NCI-H748 (cell line): ENCODE data around the gene GNL1.

Experiments used
- DNase-seq: peaks from one replicate; lab custom pipeline; 2025; ENCODE audit not compliant: unreplicated experiment; lab: John Stamatoyannopoulos, UW

The GNL1 gene

GRCh38 chr6:30556066-30556905, at the start of gene GNL1:
TSS of gene GNL1 (minus strand) at chr6:30556489. CDS start at chr6:30556203, 286 bp downstream.
- DNase-seq = peak; percentile 97

- no peak for DNase-seq
Observed at GRCh38 chr6:30603961-30604360, 47.7 kb upstream of the GNL1 start.

- no peak for DNase-seq
Observed at GRCh38 chr6:30601815-30602641, 45.7 kb upstream of the GNL1 start.

GRCh38 chr6:30601436-30601814, 45.1 kb upstream of the GNL1 start:
- no peak for DNase-seq

- peak; percentile 25 for DNase-seq
Observed at GRCh38 chr6:30600451-30600961, 44.2 kb upstream of the GNL1 start.

- no peak for DNase-seq
Observed at GRCh38 chr6:30599625-30600324, 43.5 kb upstream of the GNL1 start.

GRCh38 chr6:30598912-30599624, 42.8 kb upstream of the GNL1 start:
- no peak for DNase-seq

GRCh38 chr6:30597315-30598144, 41.2 kb upstream of the GNL1 start:
- DNase-seq = peak; percentile 78

- no peak for DNase-seq
Observed at GRCh38 chr6:30592287-30592686, 36.0 kb upstream of the GNL1 start.

- no peak for DNase-seq
Observed at GRCh38 chr6:30591008-30591407, 34.7 kb upstream of the GNL1 start.

- no peak for DNase-seq
Observed at GRCh38 chr6:30590509-30590908, 34.2 kb upstream of the GNL1 start.

GRCh38 chr6:30589754-30590358, 33.6 kb upstream of the GNL1 start:
- no peak for DNase-seq

- no peak for DNase-seq
Observed at GRCh38 chr6:30583921-30584320, 27.6 kb upstream of the GNL1 start.

- DNase-seq = no peak
Observed at GRCh38 chr6:30578051-30578450, 21.8 kb upstream of the GNL1 start.

- DNase-seq = no peak
Observed at GRCh38 chr6:30573113-30573512, 16.8 kb upstream of the GNL1 start.

GRCh38 chr6:30572148-30572547, 15.9 kb upstream of the GNL1 start:
- DNase-seq = no peak

GRCh38 chr6:30571762-30572082, 15.4 kb upstream of the GNL1 start:
- DNase-seq = no peak

- peak; percentile 98 for DNase-seq
Observed at GRCh38 chr6:30571075-30571761, 14.9 kb upstream of the GNL1 start, which contains the start of gene ABCF1. TSS of gene ABCF1 (plus strand) at chr6:30571442. CDS start at chr6:30571488, 46 bp downstream.

GRCh38 chr6:30570740-30571074, 14.4 kb upstream of the GNL1 start:
- DNase-seq = no peak
